ENCODE measurements around the gene TSLP. TPM values are rescaled to one million over a fixed set of nuclear protein-coding genes. Genes with fewer than 3 reads are reported as not detected.

The TSLP gene
- total RNA-seq (2014; rRNA removed; shearing (Covaris generic); ENCODE audit: low replicate concordance): not detected in 2 replicates

GRCh38 chr5:111071413-111071812, at the start of gene TSLP:
Gene TSLP (plus strand): TSS chr5:111071713. CDS start chr5:111071891, 178 bp downstream.
- Histone ChIP-seq H3K27me3 (ENCODE audit: low read length) (no peaks in the 10 kb centered on the region), H3K4me1 (ENCODE audit: low read length) (peaks cover 16% of the 10 kb centered on the region), H3K9ac (ENCODE audit: low read length) (no peak within 1 kb of the TSS), H4K20me1 (ENCODE audit: insufficient read depth, low read depth, low read length) (no peaks in the 10 kb centered on the region), H2AFZ (ENCODE audit: low read length) (no peak within 1 kb of the TSS), H3K27ac (ENCODE audit: low read length) (no peak within 1 kb of the TSS), H3K79me2 (ENCODE audit: low read length) (no peaks in the 10 kb centered on the region), H3K9me2 (replicated peaks; ENCODE audit: insufficient read depth, low read length) (no peaks in the 10 kb centered on the region), H3K9me3 (ENCODE audit: low read length) (no peaks in the 10 kb centered on the region), H3K36me3 (ENCODE audit: insufficient read depth, low read length) (no peaks in the 10 kb centered on the region), H3K4me3 (ENCODE audit: low read length) (no peak within 1 kb of the TSS), H3K4me2 (ENCODE audit: low read depth, low read length, poor library complexity, severe bottlenecking) (no peak within 1 kb of the TSS)
- DNase-seq: no peak

- Histone ChIP-seq H3K27me3 (ENCODE audit: low read length) (no peaks in the 10 kb centered on the region), H3K4me3 (ENCODE audit: low read length) (no peak overlapping the region), H3K27ac (ENCODE audit: low read length) (no peak overlapping the region), H3K9ac (ENCODE audit: low read length) (no peak overlapping the region), H4K20me1 (ENCODE audit: insufficient read depth, low read depth, low read length) (no peaks in the 10 kb centered on the region), H2AFZ (ENCODE audit: low read length) (no peak overlapping the region), H3K9me3 (ENCODE audit: low read length) (no peaks in the 10 kb centered on the region), H3K36me3 (ENCODE audit: insufficient read depth, low read length) (no peaks in the 10 kb centered on the region), H3K4me1 (ENCODE audit: low read length) (no peaks in the 10 kb centered on the region), H3K79me2 (ENCODE audit: low read length) (no peaks in the 10 kb centered on the region), H3K4me2 (ENCODE audit: low read depth, low read length, poor library complexity, severe bottlenecking) (no peak overlapping the region), H3K9me2 (replicated peaks; ENCODE audit: insufficient read depth, low read length) (no peaks in the 10 kb centered on the region)
- no peak for DNase-seq
Observed at GRCh38 chr5:111022301-111022700, 49.2 kb upstream of the TSLP start.

GRCh38 chr5:111028865-111029264, 42.6 kb upstream of the TSLP start:
- H2AFZ ChIP-seq (ENCODE audit: low read length): no peak overlapping the region
- DNase-seq: no peak

GRCh38 chr5:111043712-111044506, 27.6 kb upstream of the TSLP start:
- Histone ChIP-seq H3K27me3 (ENCODE audit: low read length) (no peaks in the 10 kb centered on the region), H3K27ac (ENCODE audit: low read length) (no peak overlapping the region), H3K79me2 (ENCODE audit: low read length) (no peaks in the 10 kb centered on the region), H3K36me3 (ENCODE audit: insufficient read depth, low read length) (no peaks in the 10 kb centered on the region), H3K4me3 (ENCODE audit: low read length) (no peak overlapping the region), H3K9me2 (replicated peaks; ENCODE audit: insufficient read depth, low read length) (no peaks in the 10 kb centered on the region), H3K4me2 (ENCODE audit: low read depth, low read length, poor library complexity, severe bottlenecking) (no peak overlapping the region), H3K4me1 (ENCODE audit: low read length) (no peaks in the 10 kb centered on the region), H3K9me3 (ENCODE audit: low read length) (no peaks in the 10 kb centered on the region), H4K20me1 (ENCODE audit: insufficient read depth, low read depth, low read length) (no peaks in the 10 kb centered on the region), H2AFZ (ENCODE audit: low read length) (no peak overlapping the region), H3K9ac (ENCODE audit: low read length) (no peak overlapping the region)
- no peak for DNase-seq

More at GRCh38 chr5:111028865-111029264, 42.6 kb upstream of the TSLP start:
- Histone ChIP-seq H4K20me1 (ENCODE audit: insufficient read depth, low read depth, low read length) (no peaks in the 10 kb centered on the region), H3K9me2 (replicated peaks; ENCODE audit: insufficient read depth, low read length) (no peaks in the 10 kb centered on the region), H3K79me2 (ENCODE audit: low read length) (no peaks in the 10 kb centered on the region), H3K4me2 (ENCODE audit: low read depth, low read length, poor library complexity, severe bottlenecking) (no peak overlapping the region), H3K4me1 (ENCODE audit: low read length) (no peaks in the 10 kb centered on the region), H3K36me3 (ENCODE audit: insufficient read depth, low read length) (no peaks in the 10 kb centered on the region), H3K27me3 (ENCODE audit: low read length) (no peaks in the 10 kb centered on the region), H3K4me3 (ENCODE audit: low read length) (no peak overlapping the region), H3K9me3 (ENCODE audit: low read length) (no peaks in the 10 kb centered on the region), H3K27ac (ENCODE audit: low read length) (no peak overlapping the region), H3K9ac (ENCODE audit: low read length) (no peak overlapping the region)

DNA sequence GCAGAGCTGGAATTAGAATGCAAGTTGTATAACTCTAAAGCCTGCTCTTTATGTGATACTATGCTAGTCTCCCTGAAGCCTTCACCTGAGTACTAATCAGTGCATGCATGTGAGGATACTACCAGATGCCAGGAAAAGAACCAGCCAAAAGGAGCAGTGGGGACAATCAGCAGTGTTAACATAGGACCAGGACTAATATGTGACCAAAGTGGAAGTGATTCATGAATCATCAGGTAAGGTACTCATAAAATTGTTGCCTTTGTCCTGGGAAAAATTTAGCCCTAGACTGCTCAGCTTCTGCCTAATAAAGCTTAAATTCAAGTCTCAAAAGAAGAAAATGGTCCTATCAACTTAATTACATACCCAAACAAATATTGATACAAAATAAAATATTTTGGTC, 13.4 kb upstream of the TSLP start:
- no peak overlapping the region for H3K27ac ChIP-seq (ENCODE audit: low read length)
- peak; percentile 2 for DNase-seq
- H3K4me2 ChIP-seq (ENCODE audit: low read depth, low read length, poor library complexity, severe bottlenecking): no peak overlapping the region

GRCh38 chr5:111060169-111060568, 11.3 kb upstream of the TSLP start:
- no peak overlapping the region for H3K27ac ChIP-seq (ENCODE audit: low read length)
- no peaks in the 10 kb centered on the region for H4K20me1 ChIP-seq (ENCODE audit: insufficient read depth, low read depth, low read length)
- no peak overlapping the region for H3K9ac ChIP-seq (ENCODE audit: low read length)
- H3K4me3 ChIP-seq (ENCODE audit: low read length): no peak overlapping the region
- no peaks in the 10 kb centered on the region for H3K9me2 ChIP-seq (replicated peaks; ENCODE audit: insufficient read depth, low read length)
- H3K36me3 ChIP-seq (ENCODE audit: insufficient read depth, low read length): no peaks in the 10 kb centered on the region
- no peaks in the 10 kb centered on the region for H3K27me3 ChIP-seq (ENCODE audit: low read length)
- no peak overlapping the region for H3K4me2 ChIP-seq (ENCODE audit: low read depth, low read length, poor library complexity, severe bottlenecking)
- H3K9me3 ChIP-seq (ENCODE audit: low read length): no peaks in the 10 kb centered on the region
- no peaks in the 10 kb centered on the region for H3K79me2 ChIP-seq (ENCODE audit: low read length)
- H3K4me1 ChIP-seq (ENCODE audit: low read length): no peaks in the 10 kb centered on the region
- no peak for DNase-seq
- H2AFZ ChIP-seq (ENCODE audit: low read length): no peak overlapping the region

More for the DNA sequence above, 13.4 kb upstream of the TSLP start:
- Histone ChIP-seq H3K9me3 (ENCODE audit: low read length) (no peaks in the 10 kb centered on the region), H3K9me2 (replicated peaks; ENCODE audit: insufficient read depth, low read length) (no peaks in the 10 kb centered on the region), H3K79me2 (ENCODE audit: low read length) (no peaks in the 10 kb centered on the region), H4K20me1 (ENCODE audit: insufficient read depth, low read depth, low read length) (no peaks in the 10 kb centered on the region), H3K27me3 (ENCODE audit: low read length) (no peaks in the 10 kb centered on the region), H3K4me3 (ENCODE audit: low read length) (no peak overlapping the region), H2AFZ (ENCODE audit: low read length) (no peak overlapping the region), H3K4me1 (ENCODE audit: low read length) (no peaks in the 10 kb centered on the region), H3K9ac (ENCODE audit: low read length) (no peak overlapping the region), H3K36me3 (ENCODE audit: insufficient read depth, low read length) (no peaks in the 10 kb centered on the region)

DNA sequence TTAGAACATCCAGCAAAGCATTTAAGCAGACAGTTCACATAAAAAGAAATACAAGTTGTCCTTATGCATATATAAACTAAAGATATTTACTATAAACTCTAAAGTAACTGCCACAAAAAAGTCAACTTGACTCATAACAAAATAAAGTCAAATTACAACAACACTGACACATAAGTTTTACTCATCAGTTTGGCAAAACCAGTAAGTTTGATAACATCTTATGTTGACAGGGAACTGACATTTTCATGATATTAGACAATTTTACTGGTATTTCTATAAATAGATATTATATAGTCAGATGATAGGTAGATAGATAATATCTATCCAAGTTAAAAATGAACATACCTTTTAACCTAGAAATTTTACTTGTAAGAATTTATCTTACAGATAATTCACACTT, 9.9 kb upstream of the TSLP start:
- Histone ChIP-seq H3K9me2 (replicated peaks; ENCODE audit: insufficient read depth, low read length) (no peaks in the 10 kb centered on the region), H3K27me3 (ENCODE audit: low read length) (no peaks in the 10 kb centered on the region), H3K9ac (ENCODE audit: low read length) (no peak overlapping the region), H3K36me3 (ENCODE audit: insufficient read depth, low read length) (no peaks in the 10 kb centered on the region), H3K79me2 (ENCODE audit: low read length) (no peaks in the 10 kb centered on the region), H3K4me1 (ENCODE audit: low read length) (no peaks in the 10 kb centered on the region), H3K4me2 (ENCODE audit: low read depth, low read length, poor library complexity, severe bottlenecking) (no peak overlapping the region), H3K27ac (ENCODE audit: low read length) (no peak overlapping the region), H3K4me3 (ENCODE audit: low read length) (no peak overlapping the region), H4K20me1 (ENCODE audit: insufficient read depth, low read depth, low read length) (no peaks in the 10 kb centered on the region), H3K9me3 (ENCODE audit: low read length) (no peaks in the 10 kb centered on the region), H2AFZ (ENCODE audit: low read length) (no peak overlapping the region)
- DNase-seq: no peak

GRCh38 chr5:111063709-111064322, 7.7 kb upstream of the TSLP start:
- Histone ChIP-seq H3K27me3 (ENCODE audit: low read length) (no peaks in the 10 kb centered on the region), H3K4me1 (ENCODE audit: low read length) (no peaks in the 10 kb centered on the region), H3K9me2 (replicated peaks; ENCODE audit: insufficient read depth, low read length) (no peaks in the 10 kb centered on the region), H3K4me2 (ENCODE audit: low read depth, low read length, poor library complexity, severe bottlenecking) (no peak overlapping the region), H3K4me3 (ENCODE audit: low read length) (no peak overlapping the region), H3K36me3 (ENCODE audit: insufficient read depth, low read length) (no peaks in the 10 kb centered on the region), H3K9me3 (ENCODE audit: low read length) (no peaks in the 10 kb centered on the region), H3K27ac (ENCODE audit: low read length) (no peak overlapping the region), H4K20me1 (ENCODE audit: insufficient read depth, low read depth, low read length) (no peaks in the 10 kb centered on the region), H3K9ac (ENCODE audit: low read length) (no peak overlapping the region), H3K79me2 (ENCODE audit: low read length) (no peaks in the 10 kb centered on the region), H2AFZ (ENCODE audit: low read length) (no peak overlapping the region)
- DNase-seq: peak; percentile 64

Data from Karpas-422 (cell line).